Spleen (tissue), 11 donors: ENCODE measurements around the gene MYO1B. TPM values are rescaled to one million over a fixed set of nuclear protein-coding genes. Genes with fewer than 3 reads are reported as not detected.

Experiments used
- DNase-seq: peaks from one replicate; pipeline ENCODE4 v3.0.0-alpha.2; 2020
- H3K27ac ChIP-seq, 8 donors: fragments of 200-600 bp; sonication (generic) in 7 of 8; 1 replicate in 4 of 8; 2 replicates in 4 of 8; pipeline versions ENCODE4 v1.5.0 to v1.8.0; 2016 to 2021; ENCODE audit warnings: inconsistent platforms in 4 of 8, mild to moderate bottlenecking in 4 of 8, moderate library complexity in 1 of 8
- H3K27me3 ChIP-seq, 7 donors: fragments of 200-600 bp; sonication (generic) in 6 of 7; replicated peaks in 1 of 7; 1 replicate in 4 of 7; 2 replicates in 3 of 7; pipeline versions ENCODE4 v1.5.0 to v1.8.0; 2016 to 2021; ENCODE audit warnings: inconsistent platforms in 3 of 7, mild to moderate bottlenecking in 1 of 7
- H3K36me3 ChIP-seq, 6 donors: fragments of 200-600 bp; sonication (generic) in 5 of 6; 1 replicate in 4 of 6; 2 replicates in 2 of 6; pipeline versions ENCODE4 v1.5.0 to v1.8.0; 2016 to 2021; ENCODE audit warnings: inconsistent platforms in 2 of 6
- H3K4me1 ChIP-seq, 6 donors: fragments of 200-600 bp; sonication (generic) in 5 of 6; 1 replicate in 3 of 6; 2 replicates in 3 of 6; pipeline versions ENCODE4 v1.5.0 to v1.8.0; 2016 to 2021; ENCODE audit warnings: inconsistent platforms in 3 of 6
- H3K4me3 ChIP-seq, 8 donors: fragments of 200-600 bp; sonication (generic) in 7 of 8; 1 replicate in 4 of 8; 2 replicates in 4 of 8; pipeline versions ENCODE4 v1.5.0 to v1.8.0; 2016 to 2021; ENCODE audit warnings: inconsistent platforms in 4 of 8, mild to moderate bottlenecking in 4 of 8, moderate library complexity in 2 of 8
- H3K9me3 ChIP-seq, 8 donors: fragments of 200-600 bp; sonication (generic) in 7 of 8; 1 replicate in 4 of 8; 2 replicates in 4 of 8; pipeline versions ENCODE4 v1.5.0 to v1.8.0; 2016 to 2021; ENCODE audit warnings: inconsistent platforms in 4 of 8
- POLR2A ChIP-seq, 3 donors: fragments of 450-650 bp; IDR thresholded peaks; one replicate each; pipeline ENCODE4 v1.5.1; 2017; ENCODE audit warnings: antibody characterized with exemption in 3 of 3, mild to moderate bottlenecking in 1 of 3
- POLR2AphosphoS5 ChIP-seq, 3 donors: sonication (generic); formaldehyde crosslinking; IDR thresholded peaks; one replicate each; pipeline ENCODE4 v1.5.1; 2017; ENCODE audit warnings: antibody characterized with exemption in 3 of 3
- WGBS, 5 donors: extraction: QIAGEN DNeasy Blood & Tissue Kit in 3 of 5; methylation state at CpG; one replicate each; pipeline versions ENCODE4 v1.1.5 to v1.1.7; 2013 to 2018; 5-methylcytosine and 5-hydroxymethylcytosine counted together
- intact Hi-C: fragments of 100-400 bp; cut with DNase I; formaldehyde crosslinking; loops from one replicate; pipeline ENCODE4 v1.15.0; 2023; ENCODE audit warnings: low total_unique reads
- polyA plus RNA-seq, 3 donors: library from polyadenylated mRNA; stranded (reverse); fragments of 200-250 nt; gene quantifications; one replicate each; pipeline ENCODE4 v1.2.1, GENCODE V29; 2013
- total RNA-seq, 7 donors: library from RNA; depleted of rRNA in 3 of 7; stranded (reverse); fragments of >200 nt in 3 of 7; fragmentation: NEBNext Ultra II Directional in 4 of 7; extraction: Animal tissue kit (Norgen Biotek cat#: 25700) in 4 of 7; gene quantifications; one replicate each; pipeline versions ENCODE4 v1.1.0 to v1.2.1, GENCODE V29; 2016 to 2021
- TF ChIP-seq, protein P1 (sequence below), 11 experiments: fragments of 200-600 bp in 7 of 11; fragments of 450-650 bp in 4 of 11; sonication (generic) in 4 of 11; IDR thresholded peaks in 8 of 11; conservative IDR thresholded peaks in 3 of 11; 1 replicate in 7 of 11; 2 replicates in 4 of 11; pipeline versions ENCODE4 v1.4.0 to v1.8.0; 2016 to 2021; ENCODE audit warnings: antibody characterized with exemption in 11 of 11, inconsistent platforms in 4 of 11, mild to moderate bottlenecking in 1 of 11
- donor health status: healthy with polysubstance abuse.
- donor health status: DM: no; HTN: no; CAD: no; lungs with moderate emphysema.
- donor health status: DM: no; HTN: no; CAD: no.
- donor health status: Bipolar disorder and iron deficiency.
- donor health status: healthy.
- donor health status: DM: no; HTN: no; CAD: no.
- donor health status: DM: yes; HTN: yes; CAD: no.

MYO1B gene
- total and polyA plus RNA-seq, 10 donors: 5.3 to 25.8 (median 19.0) TPM

GRCh38 chr2:191296083-191297006, 51.1 kb downstream of the MYO1B start:
- DNase-seq: no peak
- Histone ChIP-seq H3K27me3 (no peaks in the 10 kb centered on the region), H3K27ac (no peak overlapping the region), H3K4me3 (no peak overlapping the region), H3K4me1 (peaks cover 0 to 8% (median 4%) of the 10 kb centered on the region in 6 donors), H3K9me3 (no peaks in the 10 kb centered on the region), H3K36me3 (no peaks in the 10 kb centered on the region)
- WGBS, 5 donors: 89 to 94% (median 92%) methylated on average over 8 of the region's 8 CpGs
- intact Hi-C loops: no loop called here
- no peak for TF ChIP-seq POLR2A (IDR thresholded peaks at IDR 0.05)
- TF ChIP-seq, protein P1, sequence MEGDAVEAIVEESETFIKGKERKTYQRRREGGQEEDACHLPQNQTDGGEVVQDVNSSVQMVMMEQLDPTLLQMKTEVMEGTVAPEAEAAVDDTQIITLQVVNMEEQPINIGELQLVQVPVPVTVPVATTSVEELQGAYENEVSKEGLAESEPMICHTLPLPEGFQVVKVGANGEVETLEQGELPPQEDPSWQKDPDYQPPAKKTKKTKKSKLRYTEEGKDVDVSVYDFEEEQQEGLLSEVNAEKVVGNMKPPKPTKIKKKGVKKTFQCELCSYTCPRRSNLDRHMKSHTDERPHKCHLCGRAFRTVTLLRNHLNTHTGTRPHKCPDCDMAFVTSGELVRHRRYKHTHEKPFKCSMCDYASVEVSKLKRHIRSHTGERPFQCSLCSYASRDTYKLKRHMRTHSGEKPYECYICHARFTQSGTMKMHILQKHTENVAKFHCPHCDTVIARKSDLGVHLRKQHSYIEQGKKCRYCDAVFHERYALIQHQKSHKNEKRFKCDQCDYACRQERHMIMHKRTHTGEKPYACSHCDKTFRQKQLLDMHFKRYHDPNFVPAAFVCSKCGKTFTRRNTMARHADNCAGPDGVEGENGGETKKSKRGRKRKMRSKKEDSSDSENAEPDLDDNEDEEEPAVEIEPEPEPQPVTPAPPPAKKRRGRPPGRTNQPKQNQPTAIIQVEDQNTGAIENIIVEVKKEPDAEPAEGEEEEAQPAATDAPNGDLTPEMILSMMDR (IDR thresholded peaks at IDR 0.05 in 8 of 11, conservative IDR thresholded peaks at IDR 0.05 in 3 of 11): no peak
- TF ChIP-seq POLR2AphosphoS5 (IDR thresholded peaks at IDR 0.05): no peak

DNA sequence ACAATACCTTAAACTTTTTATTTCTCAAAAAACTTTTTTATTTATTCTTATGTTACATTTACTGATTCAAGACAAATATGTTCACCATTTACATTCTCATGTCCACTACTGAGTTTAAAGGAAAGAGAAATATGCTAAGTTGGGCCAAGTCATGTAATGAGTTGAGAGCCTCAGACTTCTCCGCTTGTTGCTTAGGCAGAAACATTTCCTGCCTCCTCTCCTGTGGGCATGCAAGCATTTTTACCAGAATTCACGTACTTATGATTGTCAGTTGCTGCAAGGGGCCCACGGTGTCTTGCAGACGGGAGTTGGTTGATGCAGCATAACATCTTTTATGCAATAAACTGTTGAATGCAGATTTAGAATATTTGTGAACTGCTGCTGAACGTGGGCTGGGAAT, 51.8 kb downstream of the MYO1B start:
- Histone ChIP-seq H3K27ac (no peak overlapping the region), H3K27me3 (no peaks in the 10 kb centered on the region), H3K36me3 (no peaks in the 10 kb centered on the region), H3K4me1 (peaks cover 0 to 8% (median 4%) of the 10 kb centered on the region in 6 donors), H3K9me3 (no peaks in the 10 kb centered on the region), H3K4me3 (no peak overlapping the region)
- TF ChIP-seq, protein P1 (IDR thresholded peaks at IDR 0.05 in 8 of 11, conservative IDR thresholded peaks at IDR 0.05 in 3 of 11): no peak
- TF ChIP-seq POLR2AphosphoS5 (IDR thresholded peaks at IDR 0.05) (no peak), POLR2A (IDR thresholded peaks at IDR 0.05) (no peak)
- intact Hi-C loops: no loop called here
- 36 to 59% (median 53%) methylated on average over 5 of the region's 5 CpGs for WGBS, 5 donors
- no peak for DNase-seq

GRCh38 chr2:191298306-191298705, 53.1 kb downstream of the MYO1B start:
- peaks cover 0 to 8% (median 4%) of the 10 kb centered on the region in 6 donors for H3K4me1 ChIP-seq
- H3K27ac ChIP-seq: no peak overlapping the region
- no peak for DNase-seq
- no peak for TF ChIP-seq POLR2AphosphoS5 (IDR thresholded peaks at IDR 0.05)
- no peak for TF ChIP-seq POLR2A (IDR thresholded peaks at IDR 0.05)
- TF ChIP-seq, protein P1 (IDR thresholded peaks at IDR 0.05 in 8 of 11, conservative IDR thresholded peaks at IDR 0.05 in 3 of 11): no peak
- intact Hi-C loops: no loop called here
- 83 to 95% (median 90%) methylated on average over 2 of the region's 2 CpGs for WGBS, 5 donors
- no peaks in the 10 kb centered on the region for H3K9me3 ChIP-seq
- no peaks in the 10 kb centered on the region for H3K36me3 ChIP-seq
- no peaks in the 10 kb centered on the region for H3K27me3 ChIP-seq
- H3K4me3 ChIP-seq: no peak overlapping the region

GRCh38 chr2:191299010-191299409, 53.8 kb downstream of the MYO1B start:
- no peak for DNase-seq
- peaks cover 0 to 8% (median 4%) of the 10 kb centered on the region in 6 donors for H3K4me1 ChIP-seq
- 51 to 81% (median 72%) methylated on average over 2 of the region's 2 CpGs for WGBS, 5 donors
- no peaks in the 10 kb centered on the region for H3K36me3 ChIP-seq
- intact Hi-C loops: no loop called here
- no peak for TF ChIP-seq POLR2A (IDR thresholded peaks at IDR 0.05)
- TF ChIP-seq POLR2AphosphoS5 (IDR thresholded peaks at IDR 0.05): no peak
- TF ChIP-seq, protein P1 (IDR thresholded peaks at IDR 0.05 in 8 of 11, conservative IDR thresholded peaks at IDR 0.05 in 3 of 11): no peak
- H3K27ac ChIP-seq: no peak overlapping the region
- H3K4me3 ChIP-seq: no peak overlapping the region
- H3K27me3 ChIP-seq: no peaks in the 10 kb centered on the region
- no peaks in the 10 kb centered on the region for H3K9me3 ChIP-seq
